NCI-H1436 treated with DMSO at 0.1 percent for 48 hours (cell line): ENCODE data around the gene RFT1.
"Not testable (repeated sequence)": the region's sequence is repeated elsewhere in the genome, so short reads cannot be mapped to it uniquely, and the experiment has no call there.

Source experiments
- DNase-seq: peaks from one replicate; lab custom pipeline; 2025; lab: John Stamatoyannopoulos, UW

RFT1 gene

GRCh38 chr3:53065841-53066480 is 64.3 kb downstream of the RFT1 start:
- DNase-seq = no peak

GRCh38 chr3:53062905-53063304 is 67.3 kb downstream of the RFT1 start:
- no peak for DNase-seq

GRCh38 chr3:53056442-53056841 is 73.8 kb downstream of the RFT1 start:
- DNase-seq = no peak

- not testable (repeated sequence) for DNase-seq
Observed at GRCh38 chr3:53054233-53054632, 76.0 kb downstream of the RFT1 start.

- DNase-seq = no peak
Observed at GRCh38 chr3:53051929-53052328, 78.3 kb downstream of the RFT1 start.

- no peak for DNase-seq
Observed at GRCh38 chr3:53049987-53050386, 80.2 kb downstream of the RFT1 start.

- DNase-seq = no peak
Observed at GRCh38 chr3:53046171-53047170, 83.8 kb downstream of the RFT1 start.

- no peak for DNase-seq
Observed at GRCh38 chr3:53045518-53046170, 84.6 kb downstream of the RFT1 start, which contains the start of gene SFMBT1. Gene SFMBT1, minus strand, starts transcription at chr3:53046073. Its CDS starts 76,945 bp downstream, at chr3:52969128.

- DNase-seq = no peak
Observed at GRCh38 chr3:53044711-53045517, 85.3 kb downstream of the RFT1 start.

GRCh38 chr3:53044371-53044710 is 85.9 kb downstream of the RFT1 start:
- DNase-seq = no peak

- no peak for DNase-seq
Observed at GRCh38 chr3:53043738-53044137, 86.5 kb downstream of the RFT1 start.

GRCh38 chr3:53042651-53043050 is 87.6 kb downstream of the RFT1 start:
- no peak for DNase-seq

- DNase-seq = no peak
Observed at GRCh38 chr3:53040351-53040820, 89.8 kb downstream of the RFT1 start.

GRCh38 chr3:53039376-53039752 is 90.9 kb downstream of the RFT1 start:
- no peak for DNase-seq

- DNase-seq = no peak
Observed at GRCh38 chr3:53038679-53039375, 91.4 kb downstream of the RFT1 start.
